Ishikawa (cell line): ENCODE measurements around the gene TTC31.
A peak's percentile ranks its signal among the peaks of the same experiment; 100 is the strongest.

Experiments
- CEBPB ChIP-seq: IDR thresholded peaks from 2 replicates; pipeline ENCODE4 v1.6.1; 2012
- EGR1 ChIP-seq: IDR thresholded peaks from 2 replicates; pipeline ENCODE4 v1.6.1; 2012
- EP300 ChIP-seq: IDR thresholded peaks from 2 replicates; pipeline ENCODE4 v1.6.1; 2012; ENCODE audit warnings: borderline replicate concordance
- FOXM1 ChIP-seq: IDR thresholded peaks from 2 replicates; pipeline ENCODE4 v1.6.1; 2012; ENCODE audit warnings: low read depth, borderline replicate concordance
- MAX ChIP-seq: IDR thresholded peaks from 2 replicates; pipeline ENCODE4 v1.6.1; 2012
- NFIC ChIP-seq: IDR thresholded peaks from 2 replicates; pipeline ENCODE4 v1.6.1; 2012
- RAD21 ChIP-seq: IDR thresholded peaks from 2 replicates; pipeline ENCODE4 v1.6.1; 2012; ENCODE audit warnings: low read depth
- REST ChIP-seq: IDR thresholded peaks from 2 replicates; pipeline ENCODE4 v1.6.1; 2012; ENCODE audit warnings: low read depth, mild to moderate bottlenecking
- TAF1 ChIP-seq: IDR thresholded peaks from 2 replicates; pipeline ENCODE4 v1.6.1; 2012; ENCODE audit warnings: low read depth, mild to moderate bottlenecking
- TCF12 ChIP-seq: IDR thresholded peaks from 2 replicates; pipeline ENCODE4 v1.6.1; 2012; ENCODE audit warnings: low read depth
- TEAD4 ChIP-seq: IDR thresholded peaks from 2 replicates; pipeline ENCODE4 v1.6.1; 2012
- USF1 ChIP-seq: IDR thresholded peaks from 2 replicates; pipeline ENCODE4 v1.6.1; 2012
- YY1 ChIP-seq: IDR thresholded peaks from 2 replicates; pipeline ENCODE4 v1.6.1; 2012; ENCODE audit warnings: low read depth
- ZBTB7A ChIP-seq: IDR thresholded peaks from 2 replicates; pipeline ENCODE4 v1.6.1; 2012; ENCODE audit warnings: low read depth

Gene TTC31

GRCh38 chr2:74537140-74537539, 54.3 kb downstream of the TTC31 start:
- TF ChIP-seq TEAD4: no peak
- TF ChIP-seq FOXM1: no peak
- TF ChIP-seq MAX: no peak
- TF ChIP-seq REST: no peak
- TF ChIP-seq NFIC: no peak
- no peak for TF ChIP-seq CEBPB

- TF ChIP-seq TEAD4: no peak
- TF ChIP-seq CEBPB: peak; percentile 56; the same call in 1 of the 2 replicates
These were observed 56.0 kb downstream of the TTC31 start for GRCh38 chr2:74538881-74539339.

- no peak for TF ChIP-seq FOXM1
- no peak for TF ChIP-seq EGR1
- no peak for TF ChIP-seq ZBTB7A
- TF ChIP-seq USF1: no peak
- no peak for TF ChIP-seq TCF12
- TF ChIP-seq CEBPB: no peak
- TF ChIP-seq YY1: no peak
- TF ChIP-seq TAF1: no peak
- no peak for TF ChIP-seq REST
- TF ChIP-seq EP300: no peak
- no peak for TF ChIP-seq RAD21
- no peak for TF ChIP-seq NFIC
These were observed 57.4 kb downstream of the TTC31 start for GRCh38 chr2:74540291-74540690.

GRCh38 chr2:74542978-74543377, 60.1 kb downstream of the TTC31 start:
- no peak for TF ChIP-seq RAD21
- TF ChIP-seq MAX: no peak
- TF ChIP-seq FOXM1: no peak
- TF ChIP-seq CEBPB: no peak
- no peak for TF ChIP-seq ZBTB7A
- TF ChIP-seq REST: no peak
- no peak for TF ChIP-seq NFIC
- TF ChIP-seq TCF12: no peak
